WERI-Rb-1 (cell line): ENCODE results near the gene COL6A2.
"Not testable (repeated sequence)": the region's sequence is repeated elsewhere in the genome, so short reads cannot be mapped to it uniquely, and the experiment has no call there.

Source experiments
- DNase-seq: peaks from one replicate; pipeline ENCODE4 v3.0.0-alpha.2; 2020
- H3K27ac ChIP-seq: fragments of 250-450 bp; sonication (Bioruptor Pico); 2 replicates; pipeline ENCODE4 v1.5.1; 2020; ENCODE audit warnings: mild to moderate bottlenecking, moderate library complexity
- H3K27me3 ChIP-seq: fragments of 250-450 bp; sonication (Bioruptor Pico); 2 replicates; pipeline ENCODE4 v1.5.1; 2021; ENCODE audit warnings: mild to moderate bottlenecking, low read depth, moderate library complexity; ENCODE audit not compliant: insufficient read depth, severe bottlenecking
- H3K36me3 ChIP-seq: fragments of 250-450 bp; sonication (Bioruptor Pico); 2 replicates; pipeline ENCODE4 v1.5.1; 2020; ENCODE audit warnings: mild to moderate bottlenecking, moderate library complexity
- H3K4me3 ChIP-seq: 2 replicates; pipeline ENCODE4 v1.5.1; 2011; ENCODE audit warnings: low read depth, mild to moderate bottlenecking, control low read depth, low read length
- H3K9me3 ChIP-seq: fragments of 250-450 bp; sonication (Bioruptor Pico); 2 replicates; pipeline ENCODE4 v1.5.1; 2021; ENCODE audit warnings: mild to moderate bottlenecking, moderate library complexity; ENCODE audit not compliant: severe bottlenecking
- TF ChIP-seq, protein P1 (sequence below): IDR thresholded peaks from 2 replicates; pipeline ENCODE4 v1.5.1; 2011; ENCODE audit warnings: low read depth, mild to moderate bottlenecking, control low read depth, inconsistent platforms, low read length

The COL6A2 gene

DNA sequence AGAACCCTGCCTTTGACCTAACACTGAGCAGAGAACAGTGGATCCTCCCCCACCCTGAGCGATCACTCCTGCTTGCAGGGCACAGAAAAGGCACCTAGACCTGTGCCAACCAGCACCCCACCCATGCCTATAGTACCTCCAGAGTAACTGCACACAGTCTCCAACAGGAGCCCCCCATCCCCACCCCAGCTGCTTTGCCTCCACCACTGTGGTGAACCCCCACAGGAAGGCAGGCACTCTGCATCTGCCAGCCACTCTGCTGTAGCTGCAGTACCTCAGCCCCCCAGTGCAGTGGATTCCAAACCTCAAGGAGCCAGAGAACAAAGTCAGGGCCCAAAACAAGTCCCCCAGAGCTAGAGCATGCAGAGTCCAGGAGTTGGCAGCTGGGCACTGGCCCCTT, 75.7 kb downstream of the COL6A2 start:
- no peak for DNase-seq
- Histone ChIP-seq H3K27me3 (no peaks in the 10 kb centered on the region), H3K9me3 (peaks cover 7% of the 10 kb centered on the region), H3K27ac (no peak overlapping the region), H3K36me3 (no peaks in the 10 kb centered on the region), H3K4me3 (no peak overlapping the region)
- TF ChIP-seq, protein P1, sequence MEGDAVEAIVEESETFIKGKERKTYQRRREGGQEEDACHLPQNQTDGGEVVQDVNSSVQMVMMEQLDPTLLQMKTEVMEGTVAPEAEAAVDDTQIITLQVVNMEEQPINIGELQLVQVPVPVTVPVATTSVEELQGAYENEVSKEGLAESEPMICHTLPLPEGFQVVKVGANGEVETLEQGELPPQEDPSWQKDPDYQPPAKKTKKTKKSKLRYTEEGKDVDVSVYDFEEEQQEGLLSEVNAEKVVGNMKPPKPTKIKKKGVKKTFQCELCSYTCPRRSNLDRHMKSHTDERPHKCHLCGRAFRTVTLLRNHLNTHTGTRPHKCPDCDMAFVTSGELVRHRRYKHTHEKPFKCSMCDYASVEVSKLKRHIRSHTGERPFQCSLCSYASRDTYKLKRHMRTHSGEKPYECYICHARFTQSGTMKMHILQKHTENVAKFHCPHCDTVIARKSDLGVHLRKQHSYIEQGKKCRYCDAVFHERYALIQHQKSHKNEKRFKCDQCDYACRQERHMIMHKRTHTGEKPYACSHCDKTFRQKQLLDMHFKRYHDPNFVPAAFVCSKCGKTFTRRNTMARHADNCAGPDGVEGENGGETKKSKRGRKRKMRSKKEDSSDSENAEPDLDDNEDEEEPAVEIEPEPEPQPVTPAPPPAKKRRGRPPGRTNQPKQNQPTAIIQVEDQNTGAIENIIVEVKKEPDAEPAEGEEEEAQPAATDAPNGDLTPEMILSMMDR = no peak

DNA sequence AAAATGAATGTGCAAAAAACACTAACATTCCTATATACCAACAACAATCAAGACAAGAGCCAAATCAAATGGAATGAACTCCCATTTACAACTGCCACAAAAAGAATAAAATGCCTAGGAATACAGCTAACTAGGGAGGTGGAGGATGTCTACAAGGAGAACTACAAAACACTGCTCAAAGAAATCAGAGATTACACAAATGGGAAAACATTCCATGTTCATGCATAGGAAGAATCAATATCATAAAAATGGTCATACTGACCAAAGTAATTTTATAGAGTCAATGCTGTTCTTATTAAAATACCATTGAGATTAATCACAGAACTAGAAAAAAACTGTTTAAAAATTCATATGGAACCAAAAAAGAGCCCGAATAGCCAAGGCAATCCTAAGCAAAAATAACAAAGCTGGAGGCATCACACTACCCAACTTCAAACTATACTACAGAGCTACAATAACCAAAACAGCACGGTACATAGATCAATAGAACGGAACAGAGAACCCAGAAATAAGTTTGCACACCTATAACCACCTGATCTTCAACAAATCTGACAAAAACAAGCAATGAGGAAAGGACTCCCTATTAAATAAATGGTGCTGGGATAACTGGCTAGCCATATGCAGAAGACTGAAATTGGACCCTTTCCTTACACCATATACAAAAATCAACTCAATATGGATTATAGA, 78.7 kb downstream of the COL6A2 start:
- not testable (repeated sequence) for H3K9me3 ChIP-seq, H3K27ac ChIP-seq, H3K27me3 ChIP-seq, H3K36me3 ChIP-seq, DNase-seq, H3K4me3 ChIP-seq

DNA sequence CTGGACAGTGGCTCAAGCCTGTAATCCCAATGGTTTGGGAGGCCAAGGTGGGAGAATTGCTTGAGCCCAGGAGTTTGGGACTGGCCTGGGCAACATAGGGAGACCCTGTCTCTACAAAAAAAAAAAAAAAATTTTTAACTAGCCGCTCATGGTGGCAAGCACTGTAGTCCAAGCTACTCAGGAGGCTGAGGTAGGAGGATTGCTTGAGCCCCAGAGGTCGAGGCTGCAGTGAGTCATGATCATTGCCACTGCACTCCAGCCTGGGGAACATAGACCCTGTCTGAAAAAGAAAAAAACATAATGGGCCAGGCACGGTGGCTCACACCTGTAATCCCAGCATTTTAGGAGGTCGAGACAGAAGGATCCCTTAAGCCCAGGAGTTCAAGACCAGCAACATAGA, 81.0 kb downstream of the COL6A2 start:
- Histone ChIP-seq H3K9me3 (peaks cover 7% of the 10 kb centered on the region), H3K36me3 (no peaks in the 10 kb centered on the region; the same call in 1 of the 2 replicates), H3K4me3 (no peak overlapping the region), H3K27ac (peak overlapping the region; percentile 71), H3K27me3 (no peaks in the 10 kb centered on the region)
- DNase-seq = no peak
- TF ChIP-seq, protein P1 = no peak
